Neutrophil (primary cell): ENCODE results near the gene BTBD9.

Experiments
- H3K27ac ChIP-seq: fragments of 200-600 bp; sonication (generic); 2 replicates; pipeline ENCODE4 v1.5.1; 2016; ENCODE audit warnings: mild to moderate bottlenecking, moderate library complexity
- H3K27me3 ChIP-seq: fragments of 200-600 bp; sonication (generic); 2 replicates; pipeline ENCODE4 v1.6.0; 2016; ENCODE audit warnings: mild to moderate bottlenecking
- H3K36me3 ChIP-seq: fragments of 200-600 bp; sonication (generic); 2 replicates; pipeline ENCODE4 v1.5.1; 2017
- H3K4me1 ChIP-seq, 2 experiments: fragments of 200-600 bp in 1 of 2; sonication (generic) in 1 of 2; 1 replicate in 1 of 2; 2 replicates in 1 of 2; pipeline versions ENCODE4 v1.5.1 to v1.6.1; 2013 to 2016; ENCODE audit warnings: low read depth in 1 of 2, low read length in 1 of 2, mild to moderate bottlenecking in 1 of 2, moderate library complexity in 1 of 2; ENCODE audit not compliant: control insufficient read depth in 1 of 2, insufficient read depth in 1 of 2
- H3K4me3 ChIP-seq, 2 experiments: fragments of 200-600 bp in 1 of 2; sonication (generic) in 1 of 2; 1 replicate in 1 of 2; 2 replicates in 1 of 2; pipeline ENCODE4 v1.5.1; 2013 to 2016; ENCODE audit warnings: low read depth in 1 of 2, low read length in 1 of 2, mild to moderate bottlenecking in 1 of 2, moderate library complexity in 1 of 2
- H3K9me3 ChIP-seq: fragments of 200-600 bp; sonication (generic); 2 replicates; pipeline ENCODE4 v1.5.1; 2016
- TF ChIP-seq, protein P1 (sequence below): fragments of 200-600 bp; sonication (generic); IDR thresholded peaks from 2 replicates; pipeline ENCODE4 v1.5.1; 2016; ENCODE audit warnings: antibody characterized with exemption

Gene BTBD9

DNA sequence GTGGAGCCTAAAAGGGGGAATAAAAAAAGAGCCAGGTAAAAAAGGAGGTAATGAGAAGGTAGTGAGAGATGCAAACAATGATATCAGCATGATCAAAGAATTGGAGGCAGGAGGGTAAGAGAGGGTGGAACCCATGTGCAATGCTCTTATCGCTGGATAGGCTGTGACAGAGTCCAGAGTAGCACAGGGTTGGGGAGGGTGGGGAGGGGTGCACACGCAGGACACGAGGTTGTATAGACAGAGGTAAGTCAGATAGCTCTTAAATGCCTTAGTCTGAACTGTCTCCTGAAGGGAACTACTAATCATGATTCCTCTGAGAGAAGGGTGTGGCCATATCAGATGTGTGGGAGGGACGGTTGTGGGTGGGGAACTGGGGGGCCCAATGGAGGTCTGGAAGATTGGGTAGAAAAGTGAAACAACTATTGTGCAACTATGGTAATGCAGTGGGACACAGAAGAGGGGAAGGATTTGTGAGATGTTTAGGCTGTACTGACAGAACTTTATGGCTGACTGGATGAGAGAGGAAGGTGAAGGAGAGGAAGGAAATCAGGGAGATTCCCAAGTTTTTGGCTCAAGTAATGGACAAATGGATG, 354.8 kb downstream of the BTBD9 start:
- Histone ChIP-seq H3K36me3 (no peaks in the 10 kb centered on the region), H3K4me1 (no peaks in the 10 kb centered on the region), H3K27ac (no peak overlapping the region), H3K9me3 (no peaks in the 10 kb centered on the region), H3K4me3 (no peak overlapping the region), H3K27me3 (no peaks in the 10 kb centered on the region)
- TF ChIP-seq, protein P1, sequence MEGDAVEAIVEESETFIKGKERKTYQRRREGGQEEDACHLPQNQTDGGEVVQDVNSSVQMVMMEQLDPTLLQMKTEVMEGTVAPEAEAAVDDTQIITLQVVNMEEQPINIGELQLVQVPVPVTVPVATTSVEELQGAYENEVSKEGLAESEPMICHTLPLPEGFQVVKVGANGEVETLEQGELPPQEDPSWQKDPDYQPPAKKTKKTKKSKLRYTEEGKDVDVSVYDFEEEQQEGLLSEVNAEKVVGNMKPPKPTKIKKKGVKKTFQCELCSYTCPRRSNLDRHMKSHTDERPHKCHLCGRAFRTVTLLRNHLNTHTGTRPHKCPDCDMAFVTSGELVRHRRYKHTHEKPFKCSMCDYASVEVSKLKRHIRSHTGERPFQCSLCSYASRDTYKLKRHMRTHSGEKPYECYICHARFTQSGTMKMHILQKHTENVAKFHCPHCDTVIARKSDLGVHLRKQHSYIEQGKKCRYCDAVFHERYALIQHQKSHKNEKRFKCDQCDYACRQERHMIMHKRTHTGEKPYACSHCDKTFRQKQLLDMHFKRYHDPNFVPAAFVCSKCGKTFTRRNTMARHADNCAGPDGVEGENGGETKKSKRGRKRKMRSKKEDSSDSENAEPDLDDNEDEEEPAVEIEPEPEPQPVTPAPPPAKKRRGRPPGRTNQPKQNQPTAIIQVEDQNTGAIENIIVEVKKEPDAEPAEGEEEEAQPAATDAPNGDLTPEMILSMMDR: no peak

DNA sequence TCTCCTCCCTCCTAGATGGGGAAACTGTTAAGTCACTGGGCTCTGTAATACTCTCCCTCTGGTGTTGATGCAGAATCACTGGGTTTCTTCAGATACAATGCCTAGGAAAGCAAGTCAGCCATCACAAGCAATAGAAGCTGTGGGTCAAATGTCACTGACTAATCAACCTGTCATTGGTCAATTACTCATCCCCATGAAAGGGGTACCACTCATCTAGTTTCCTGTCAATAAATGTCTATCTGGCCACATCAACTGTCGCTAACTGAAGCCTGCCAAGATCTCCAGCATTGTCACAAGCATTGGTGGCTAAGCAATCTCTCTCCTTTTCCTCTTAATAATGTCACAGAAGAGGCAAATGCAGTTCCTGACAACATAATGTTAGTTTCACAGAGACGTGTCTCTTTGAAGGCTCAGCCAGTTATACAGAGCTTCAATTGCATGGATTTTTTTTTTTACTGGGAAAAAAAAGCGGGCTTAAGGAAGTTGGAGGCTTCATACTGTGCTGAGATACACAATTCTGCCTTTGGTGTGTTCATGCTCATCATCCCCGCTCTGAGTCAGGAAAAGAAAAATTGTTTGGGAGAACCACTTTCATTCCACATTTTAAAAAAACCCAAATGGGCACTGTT, 355.9 kb downstream of the BTBD9 start:
- no peaks in the 10 kb centered on the region for H3K4me1 ChIP-seq
- TF ChIP-seq, protein P1: no peak
- no peak overlapping the region for H3K27ac ChIP-seq
- H3K36me3 ChIP-seq: no peaks in the 10 kb centered on the region
- no peaks in the 10 kb centered on the region for H3K27me3 ChIP-seq
- H3K4me3 ChIP-seq: no peak overlapping the region
- H3K9me3 ChIP-seq: no peaks in the 10 kb centered on the region

DNA sequence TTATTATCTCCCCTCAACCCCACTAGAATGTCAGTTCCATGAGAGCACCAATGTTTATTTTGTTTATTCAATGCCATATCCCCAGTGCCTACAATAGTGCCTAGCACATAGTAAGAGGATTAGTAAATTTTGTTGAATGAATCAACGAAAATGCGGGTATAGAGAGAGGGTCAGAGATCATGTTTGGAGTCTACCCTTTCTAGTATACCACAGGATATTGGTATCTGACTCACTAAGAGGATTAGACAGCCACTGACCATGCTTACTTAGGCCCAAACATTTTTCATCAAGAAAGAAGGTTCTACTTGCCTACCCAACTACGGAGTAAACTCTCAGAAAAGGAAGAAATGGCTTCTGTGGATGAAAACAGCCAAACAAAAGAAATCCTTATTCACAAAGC, 356.8 kb downstream of the BTBD9 start:
- Histone ChIP-seq H3K4me1 (no peaks in the 10 kb centered on the region), H3K4me3 (no peak overlapping the region), H3K27ac (no peak overlapping the region), H3K27me3 (no peaks in the 10 kb centered on the region), H3K9me3 (no peaks in the 10 kb centered on the region), H3K36me3 (no peaks in the 10 kb centered on the region)
- TF ChIP-seq, protein P1: no peak

DNA sequence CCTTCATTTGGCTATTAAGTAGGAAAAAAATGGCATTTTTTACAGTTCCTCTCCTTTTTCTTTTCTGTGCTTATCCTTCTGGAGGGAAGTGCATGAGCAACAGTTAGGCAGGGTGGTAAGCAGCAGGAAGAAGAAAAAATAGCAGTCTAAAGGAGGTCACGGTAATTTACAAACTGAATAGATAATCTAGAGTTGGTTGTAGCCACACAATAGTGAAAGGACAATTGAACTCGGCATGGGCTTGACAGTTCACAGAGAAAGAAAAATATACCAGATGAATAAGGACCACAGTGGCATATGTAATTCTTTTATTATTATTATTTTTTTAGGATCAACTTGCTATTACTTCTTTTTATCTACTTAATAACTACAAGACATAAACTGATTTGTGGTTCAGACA, 358.6 kb downstream of the BTBD9 start:
- Histone ChIP-seq H3K27me3 (no peaks in the 10 kb centered on the region), H3K27ac (no peak overlapping the region), H3K4me1 (no peaks in the 10 kb centered on the region), H3K4me3 (no peak overlapping the region), H3K36me3 (no peaks in the 10 kb centered on the region), H3K9me3 (no peaks in the 10 kb centered on the region)
- TF ChIP-seq, protein P1: no peak

DNA sequence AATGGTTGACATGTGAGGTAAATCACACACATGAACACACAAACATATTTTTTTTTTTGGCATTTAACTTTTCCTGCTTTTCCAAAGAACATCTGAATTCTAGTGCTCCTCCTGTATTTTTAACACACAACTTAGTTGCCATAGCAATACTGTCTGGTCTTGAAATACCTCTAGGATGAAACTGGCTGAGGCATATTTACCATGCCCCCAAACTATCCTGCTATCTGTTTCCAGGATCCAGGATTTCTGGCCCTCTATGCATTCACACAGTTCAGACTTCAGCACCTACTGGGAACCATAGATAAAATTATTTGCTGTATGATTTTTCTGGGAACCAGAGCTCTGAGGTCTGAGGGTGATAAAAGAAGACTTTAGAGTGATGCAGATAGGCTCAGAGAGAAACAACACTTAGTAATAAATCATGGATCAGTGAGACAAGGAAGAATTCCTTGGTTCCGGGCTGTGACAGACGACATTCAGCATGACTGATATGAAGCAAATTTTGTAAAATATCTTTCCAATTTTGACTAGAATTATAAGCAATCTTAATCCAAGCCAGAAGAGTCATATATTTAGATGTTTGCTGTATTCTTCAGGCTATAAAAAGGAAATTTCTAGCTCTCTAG, 359.7 kb downstream of the BTBD9 start:
- Histone ChIP-seq H3K27ac (no peak overlapping the region), H3K36me3 (no peaks in the 10 kb centered on the region), H3K4me3 (no peak overlapping the region), H3K4me1 (no peaks in the 10 kb centered on the region), H3K9me3 (no peaks in the 10 kb centered on the region), H3K27me3 (no peaks in the 10 kb centered on the region)
- TF ChIP-seq, protein P1: no peak
